ENCODE data around the gene FCHSD1. TPM values are rescaled to one million over a fixed set of nuclear protein-coding genes. Genes with fewer than 3 reads are reported as not detected.

Gene FCHSD1
- polyA plus RNA-seq, 1 of the 3 experiments (the other 2 are of a cell fraction), result 49.2 TPM

DNA sequence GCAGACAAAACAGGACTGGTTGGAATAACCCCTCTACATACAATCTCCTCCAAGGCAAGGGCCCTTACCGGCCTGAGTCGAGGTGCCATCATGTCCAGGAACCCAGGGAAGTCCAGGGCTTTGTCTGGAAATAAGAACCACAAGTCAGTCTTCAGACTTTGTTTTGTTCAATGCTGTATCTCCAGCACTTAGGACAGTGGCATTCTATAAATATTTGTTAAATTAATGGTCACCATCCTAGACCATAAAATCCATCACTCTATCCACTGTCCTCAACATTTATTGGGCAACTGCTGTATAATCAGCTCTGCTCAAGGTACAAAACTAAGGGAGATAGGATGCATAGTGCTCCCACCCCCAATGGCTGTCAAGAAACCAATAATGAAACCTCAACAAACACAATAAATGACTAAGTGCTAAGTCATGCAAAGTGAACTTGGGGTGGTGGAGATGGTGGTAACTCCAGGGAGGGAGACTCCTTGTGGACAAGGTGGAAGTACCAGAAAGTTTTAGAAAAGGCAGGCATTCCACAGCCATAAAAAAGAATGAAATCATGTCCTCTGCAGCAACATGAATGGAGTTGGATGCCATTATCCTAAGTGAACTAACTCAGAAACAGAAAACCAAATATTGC, 9.5 kb downstream of the FCHSD1 start (continued):
- TF ChIP-seq TEAD4 (IDR thresholded peaks at IDR 0.05; ENCODE audit: borderline replicate concordance, insufficient read depth), result no peak

DNA sequence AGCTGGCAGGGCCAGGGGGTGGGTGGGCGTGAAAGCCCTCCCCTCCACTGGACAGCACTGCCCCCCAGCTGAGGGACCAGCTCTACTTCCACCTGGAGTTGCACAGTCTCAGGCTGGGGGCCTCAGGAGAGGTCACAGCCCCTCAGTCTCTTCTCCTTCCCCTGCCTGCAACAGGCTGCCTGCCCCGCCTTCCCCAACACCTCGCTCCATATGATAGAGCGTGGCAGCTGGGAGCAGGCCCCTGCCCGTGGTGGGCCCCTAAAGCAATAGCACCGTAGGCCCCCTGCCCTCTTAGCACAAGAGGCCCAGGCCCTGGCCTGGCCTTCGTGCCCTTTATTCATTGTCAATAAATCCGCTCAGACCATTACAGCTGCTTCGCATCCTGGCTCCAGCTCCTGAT, 10.5 kb downstream of the FCHSD1 start:
- H3K4me1 ChIP-seq (ENCODE audit: control insufficient read depth in 1 of 2, insufficient read depth in 2 of 2, low read depth in 1 of 2, low read length in 1 of 2), result peaks cover 2 to 19% of the 10 kb centered on the region in 2 experiments; a peak in 1 of 4 replicates
- no peak overlapping the region for H3K27ac ChIP-seq (ENCODE audit: low read depth in 2 of 2, low read length in 1 of 2)
- no peaks in the 10 kb centered on the region for H3K9me3 ChIP-seq
- H2AFZ ChIP-seq (ENCODE audit: low read depth), result no peak overlapping the region
- H3K9me2 ChIP-seq, result no peaks in the 10 kb centered on the region
- peaks cover 8% of the 10 kb centered on the region for H4K20me1 ChIP-seq (ENCODE audit: insufficient read depth)
- ChIA-PET CTCF (interaction anchor here (0.9 to 19.7 kb wide), 4 partner anchors 10 to 48 kb away, joined by 3 to 207 read pairs (median 6); partner anchors contain the start of gene DIAPH1), POLR2A (no interaction called here)
- peaks cover 8 to 32% of the 10 kb centered on the region in 2 experiments for H3K36me3 ChIP-seq (replicated peaks in 1 of 2; ENCODE audit: control insufficient read depth in 1 of 2, insufficient read depth in 2 of 2, low read length in 1 of 2)
- H3K4me2 ChIP-seq, result no peak overlapping the region
- TF ChIP-seq MEF2A (IDR thresholded peaks at IDR 0.05; ENCODE audit: borderline replicate concordance, low read depth), result no peak
- TF ChIP-seq JUND (IDR thresholded peaks at IDR 0.05), result no peak
- TF ChIP-seq SIN3A (IDR thresholded peaks at IDR 0.05; ENCODE audit: borderline replicate concordance, low read depth, low read length), result no peak
- TF ChIP-seq, protein P1, sequence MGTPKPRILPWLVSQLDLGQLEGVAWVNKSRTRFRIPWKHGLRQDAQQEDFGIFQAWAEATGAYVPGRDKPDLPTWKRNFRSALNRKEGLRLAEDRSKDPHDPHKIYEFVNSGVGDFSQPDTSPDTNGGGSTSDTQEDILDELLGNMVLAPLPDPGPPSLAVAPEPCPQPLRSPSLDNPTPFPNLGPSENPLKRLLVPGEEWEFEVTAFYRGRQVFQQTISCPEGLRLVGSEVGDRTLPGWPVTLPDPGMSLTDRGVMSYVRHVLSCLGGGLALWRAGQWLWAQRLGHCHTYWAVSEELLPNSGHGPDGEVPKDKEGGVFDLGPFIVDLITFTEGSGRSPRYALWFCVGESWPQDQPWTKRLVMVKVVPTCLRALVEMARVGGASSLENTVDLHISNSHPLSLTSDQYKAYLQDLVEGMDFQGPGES (IDR thresholded peaks at IDR 0.05; ENCODE audit: low read depth, low read length), result no peak
- TF ChIP-seq RCOR1 (IDR thresholded peaks at IDR 0.05; ENCODE audit: low read length), result no peak
- TF ChIP-seq RFX5 (IDR thresholded peaks at IDR 0.05; ENCODE audit: low read length), result no peak
- TF ChIP-seq NRF1 (IDR thresholded peaks at IDR 0.05; ENCODE audit: low read depth, low read length), result no peak
- H3K27me3 ChIP-seq (ENCODE audit: insufficient read depth), result no peaks in the 10 kb centered on the region
- H3F3A ChIP-seq (replicated peaks; ENCODE audit: insufficient read depth), result peaks cover 12% of the 10 kb centered on the region
- DNase-seq, result no peak
- H3K4me3 ChIP-seq (ENCODE audit: low read depth in 2 of 2, low read length in 1 of 2), result no peak overlapping the region
- H3K9ac ChIP-seq, result no peak overlapping the region
- peaks cover 9% of the 10 kb centered on the region for H3K79me2 ChIP-seq (ENCODE audit: insufficient read depth)
- 94% methylated on average over 8 of the region's 9 CpGs for WGBS (ENCODE audit: low lambda C conversion rate)

DNA sequence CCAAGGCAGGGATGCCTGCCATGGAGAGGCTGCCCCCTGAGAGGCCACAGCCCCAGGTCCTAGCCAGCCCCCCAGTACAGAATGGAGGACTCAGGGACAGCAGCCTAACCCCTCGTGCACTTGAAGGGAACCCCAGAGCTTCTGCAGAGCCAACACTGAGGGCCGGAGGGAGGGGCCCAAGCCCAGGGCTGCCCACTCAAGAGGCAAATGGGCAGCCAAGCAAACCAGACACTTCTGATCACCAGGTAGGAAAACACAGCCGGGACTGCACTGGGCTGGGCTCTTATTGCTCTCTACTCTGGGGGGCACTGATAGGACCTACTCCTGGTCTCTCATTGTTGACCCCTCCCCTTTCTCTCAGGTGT, 11.2 kb downstream of the FCHSD1 start:
- H3K27me3 ChIP-seq (ENCODE audit: insufficient read depth), result no peaks in the 10 kb centered on the region
- ChIA-PET POLR2A (no interaction called here), CTCF (interaction anchor here (0.9 to 19.7 kb wide), 4 partner anchors 11 to 47 kb away, joined by 3 to 207 read pairs (median 6); partner anchors contain the start of gene DIAPH1)
- H3K36me3 ChIP-seq (replicated peaks in 1 of 2; ENCODE audit: control insufficient read depth in 1 of 2, insufficient read depth in 2 of 2, low read length in 1 of 2), result peaks cover 4 to 27% of the 10 kb centered on the region in 2 experiments
- no peaks in the 10 kb centered on the region for H3K9me2 ChIP-seq
- peaks cover 12% of the 10 kb centered on the region for H3F3A ChIP-seq (replicated peaks; ENCODE audit: insufficient read depth)
- DNase-seq, result no peak
- H4K20me1 ChIP-seq (ENCODE audit: insufficient read depth), result peaks cover 15% of the 10 kb centered on the region
- H3K27ac ChIP-seq (ENCODE audit: low read depth in 2 of 2, low read length in 1 of 2), result no peak overlapping the region
- H3K4me3 ChIP-seq (ENCODE audit: low read depth in 2 of 2, low read length in 1 of 2), result no peak overlapping the region
- H3K9ac ChIP-seq, result no peak overlapping the region
- H3K4me1 ChIP-seq (ENCODE audit: control insufficient read depth in 1 of 2, insufficient read depth in 2 of 2, low read depth in 1 of 2, low read length in 1 of 2), result peaks cover 5 to 23% of the 10 kb centered on the region in 2 experiments; a peak in 2 of 4 replicates
- H3K4me2 ChIP-seq, result no peak overlapping the region
- H3K79me2 ChIP-seq (ENCODE audit: insufficient read depth), result peaks cover 16% of the 10 kb centered on the region
- WGBS (ENCODE audit: low lambda C conversion rate), result no CpG with 5 or more reads among the region's 3 CpGs
- TF ChIP-seq RCOR1 (IDR thresholded peaks at IDR 0.05; ENCODE audit: low read length), result no peak
- TF ChIP-seq, protein P2, sequence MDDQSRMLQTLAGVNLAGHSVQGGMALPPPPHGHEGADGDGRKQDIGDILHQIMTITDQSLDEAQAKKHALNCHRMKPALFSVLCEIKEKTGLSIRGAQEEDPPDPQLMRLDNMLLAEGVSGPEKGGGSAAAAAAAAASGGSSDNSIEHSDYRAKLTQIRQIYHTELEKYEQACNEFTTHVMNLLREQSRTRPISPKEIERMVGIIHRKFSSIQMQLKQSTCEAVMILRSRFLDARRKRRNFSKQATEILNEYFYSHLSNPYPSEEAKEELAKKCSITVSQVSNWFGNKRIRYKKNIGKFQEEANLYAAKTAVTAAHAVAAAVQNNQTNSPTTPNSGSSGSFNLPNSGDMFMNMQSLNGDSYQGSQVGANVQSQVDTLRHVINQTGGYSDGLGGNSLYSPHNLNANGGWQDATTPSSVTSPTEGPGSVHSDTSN (IDR thresholded peaks at IDR 0.05), result no peak
- H2AFZ ChIP-seq (ENCODE audit: low read depth), result no peak overlapping the region
- no peaks in the 10 kb centered on the region for H3K9me3 ChIP-seq
